A673 (cell line): ENCODE measurements around the gene ARSB.

ENCODE experiments used
- CTCF ChIP-seq: fragments of 300-800, 200-600 bp; sonication (generic); conservative IDR thresholded peaks from 2 replicates; pipeline ENCODE4 v1.5.1; 2017; ENCODE audit warnings: low read depth, mild to moderate bottlenecking, antibody characterized with exemption, low read length, moderate library complexity, mixed read lengths
- EZH2 ChIP-seq: fragments of 200-600 bp; sonication (generic); IDR thresholded peaks from 2 replicates; pipeline ENCODE4 v1.6.1; 2017; ENCODE audit warnings: borderline replicate concordance, low read depth, mild to moderate bottlenecking, mixed read lengths, antibody characterized with exemption, low read length; ENCODE audit not compliant: poor library complexity, severe bottlenecking

GRCh38 chr5:78731884-78732283 lies 253.2 kb downstream of the ARSB start:
- TF ChIP-seq CTCF (no peak), EZH2 (no peak)
